Psoas muscle (tissue), 8 donors: Measurements from ENCODE around the gene URB1. TPM values are rescaled to one million over a fixed set of nuclear protein-coding genes. Genes with fewer than 3 reads are reported as not detected.

Source experiments
- ATAC-seq, 4 donors: fragments of 200-7000 bp; cut with Tn5 transposase; one replicate each; pipeline ENCODE4 v1.9.1; 2020; ENCODE audit warnings: moderate library complexity in 3 of 4, mild to moderate bottlenecking in 2 of 4
- DNase-seq, 2 donors: peaks; one replicate each; pipeline ENCODE4 v3.0.0-alpha.2; 2020
- H3K27ac ChIP-seq: fragments of 200-600 bp; one replicate; pipeline ENCODE4 v1.8.0; 2022
- H3K27me3 ChIP-seq, 3 donors: fragments of 200-600 bp in 1 of 3; one replicate each; pipeline versions ENCODE4 v1.6.1 to v1.8.0; 2013 to 2022; ENCODE audit warnings: low read length in 2 of 3, mild to moderate bottlenecking in 2 of 3, moderate library complexity in 1 of 3; ENCODE audit not compliant: insufficient read depth in 3 of 3
- H3K36me3 ChIP-seq, 2 donors: fragments of 200-600 bp in 1 of 2; one replicate each; pipeline versions ENCODE4 v1.6.1 to v1.8.0; 2013 to 2022; ENCODE audit warnings: low read depth in 1 of 2, mild to moderate bottlenecking in 1 of 2, moderate library complexity in 1 of 2; ENCODE audit not compliant: insufficient read depth in 1 of 2
- H3K4me1 ChIP-seq: fragments of 200-600 bp; one replicate; pipeline ENCODE4 v1.8.0; 2022
- H3K4me3 ChIP-seq: fragments of 200-600 bp; one replicate; pipeline ENCODE4 v1.8.0; 2022; ENCODE audit warnings: mild to moderate bottlenecking
- H3K9me3 ChIP-seq: fragments of 200-600 bp; one replicate; pipeline ENCODE4 v1.8.0; 2022
- WGBS, 3 donors: extraction: QIAGEN DNeasy Blood & Tissue Kit; methylation state at CpG; one replicate each; pipeline versions ENCODE4 v1.1.6 to v1.1.7; 2013; 5-methylcytosine and 5-hydroxymethylcytosine counted together
- intact Hi-C, 2 donors: fragments of 100-400 bp; cut with DNase I; formaldehyde crosslinking; loops; one replicate each; pipeline versions ENCODE4 v1.11.0 to v1.14.2; 2022
- polyA plus RNA-seq, 3 donors: library from polyadenylated mRNA; stranded (reverse); fragments of 200-250 nt; gene quantifications; one replicate each; pipeline ENCODE4 v1.2.3, GENCODE V29; 2013
- total RNA-seq, 4 donors: library from RNA; stranded (reverse); fragmentation: NEBNext Ultra II Directional in 2 of 4; extraction: Animal tissue kit (Norgen Biotek cat#: 25700) in 2 of 4; gene quantifications; one replicate each; pipeline versions ENCODE4 v1.2.1 to v1.2.4, GENCODE V29; 2021 to 2023
- TF ChIP-seq, protein P1 (sequence below): fragments of 200-600 bp; IDR thresholded peaks from one replicate; pipeline ENCODE4 v1.8.0; 2022; ENCODE audit warnings: antibody characterized with exemption
- donor health status: healthy with polysubstance abuse.
- donor health status: DM: no; HTN: no; CAD: no; lungs with moderate emphysema.
- donor health status: Bipolar disorder and iron deficiency.
- donor health status: healthy.
- donor health status: DM: yes; HTN: yes; CAD: no.
- donor health status: DM: no; HTN: no; CAD: no.
- donor health status: DM: no; HTN: no; CAD: no.
- donor health status: DM: yes; HTN: yes; CAD: no.

The URB1 gene
- total and polyA plus RNA-seq, 7 donors, result 4.8 to 19.8 (median 12.9) TPM

DNA sequence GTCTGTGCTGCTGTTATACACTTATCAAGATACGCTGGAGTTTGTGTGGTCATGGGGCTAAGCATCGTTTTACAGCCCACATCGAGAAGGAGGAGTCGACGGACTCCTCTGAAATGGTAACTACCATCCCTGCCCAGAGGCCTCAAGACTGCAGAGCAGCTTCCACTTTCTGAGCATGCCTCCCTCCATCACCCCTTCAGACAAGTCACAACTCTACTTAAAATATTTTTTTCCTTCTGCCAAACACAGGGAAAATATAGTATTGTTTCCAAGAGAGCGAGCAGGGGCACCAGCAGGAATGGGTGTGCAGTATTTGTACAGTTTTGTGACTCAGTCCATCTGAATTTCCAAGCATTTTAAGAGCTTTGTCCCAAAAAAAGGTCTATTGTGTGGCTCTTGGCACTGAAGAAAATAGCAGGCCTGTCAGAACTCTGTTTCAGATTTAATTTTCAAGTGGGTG, 33.8 kb upstream of the URB1 start:
- ATAC-seq (no peak), DNase-seq (no peak)
- Histone ChIP-seq H3K9me3 (peaks cover 5% of the 10 kb centered on the region), H3K4me3 (no peak overlapping the region), H3K27ac (no peak overlapping the region), H3K36me3 (no peaks in the 10 kb centered on the region), H3K27me3 (no peaks in the 10 kb centered on the region), H3K4me1 (no peaks in the 10 kb centered on the region)
- intact Hi-C loops, result no loop called here
- 42 to 49% (median 44%) methylated on average over 6 of the region's 6 CpGs for WGBS, 3 donors
- TF ChIP-seq, protein P1, sequence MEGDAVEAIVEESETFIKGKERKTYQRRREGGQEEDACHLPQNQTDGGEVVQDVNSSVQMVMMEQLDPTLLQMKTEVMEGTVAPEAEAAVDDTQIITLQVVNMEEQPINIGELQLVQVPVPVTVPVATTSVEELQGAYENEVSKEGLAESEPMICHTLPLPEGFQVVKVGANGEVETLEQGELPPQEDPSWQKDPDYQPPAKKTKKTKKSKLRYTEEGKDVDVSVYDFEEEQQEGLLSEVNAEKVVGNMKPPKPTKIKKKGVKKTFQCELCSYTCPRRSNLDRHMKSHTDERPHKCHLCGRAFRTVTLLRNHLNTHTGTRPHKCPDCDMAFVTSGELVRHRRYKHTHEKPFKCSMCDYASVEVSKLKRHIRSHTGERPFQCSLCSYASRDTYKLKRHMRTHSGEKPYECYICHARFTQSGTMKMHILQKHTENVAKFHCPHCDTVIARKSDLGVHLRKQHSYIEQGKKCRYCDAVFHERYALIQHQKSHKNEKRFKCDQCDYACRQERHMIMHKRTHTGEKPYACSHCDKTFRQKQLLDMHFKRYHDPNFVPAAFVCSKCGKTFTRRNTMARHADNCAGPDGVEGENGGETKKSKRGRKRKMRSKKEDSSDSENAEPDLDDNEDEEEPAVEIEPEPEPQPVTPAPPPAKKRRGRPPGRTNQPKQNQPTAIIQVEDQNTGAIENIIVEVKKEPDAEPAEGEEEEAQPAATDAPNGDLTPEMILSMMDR, result no peak

DNA sequence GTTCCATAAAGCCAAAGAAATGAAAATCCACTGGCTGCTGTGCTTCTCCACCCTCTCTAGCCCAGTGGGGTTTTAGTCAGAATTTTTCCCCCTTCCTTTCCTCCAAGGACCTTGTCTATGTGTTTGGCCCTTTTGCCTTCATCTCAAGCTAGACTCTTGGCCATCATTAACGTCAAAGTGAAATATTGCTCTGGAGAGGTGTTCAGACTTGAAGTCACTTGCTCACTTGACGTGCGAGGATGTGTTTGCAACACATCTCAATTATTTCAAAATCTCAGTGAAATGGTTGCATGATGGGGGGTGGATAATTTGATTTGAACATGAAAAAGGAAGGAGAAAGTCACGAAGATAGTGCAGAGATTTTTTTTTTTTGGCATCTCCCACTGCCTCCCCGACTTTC, 33.3 kb upstream of the URB1 start:
- 50 to 59% (median 51%) methylated on average over 5 of the region's 5 CpGs for WGBS, 3 donors
- H3K27ac ChIP-seq, result no peak overlapping the region
- ATAC-seq, result no peak

DNA sequence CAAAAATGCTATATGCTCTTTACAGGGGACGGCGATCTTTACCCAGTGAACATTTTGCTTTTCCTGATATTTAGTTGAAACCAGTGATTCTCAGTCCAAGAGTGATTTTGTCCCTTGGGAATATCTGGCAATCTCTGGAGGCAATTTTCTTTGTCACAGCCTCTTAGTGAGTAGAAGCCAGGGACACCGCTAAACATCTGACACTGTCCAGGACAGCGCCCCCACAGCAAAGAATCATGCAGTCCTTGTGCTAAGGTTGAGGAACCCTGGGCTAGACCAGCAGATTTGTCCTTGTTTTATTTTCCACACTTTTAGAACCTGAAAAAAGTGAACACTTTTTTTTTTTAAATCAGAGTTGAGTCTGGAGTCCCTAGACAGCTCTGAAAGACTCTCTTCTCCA, 32.8 kb upstream of the URB1 start:
- H3K9me3 ChIP-seq, result peaks cover 5% of the 10 kb centered on the region
- H3K27me3 ChIP-seq, result no peaks in the 10 kb centered on the region
- WGBS, 3 donors, result 71 to 83% (median 75%) methylated on average over 4 of the region's 4 CpGs
- intact Hi-C loops, result no loop called here
- TF ChIP-seq, protein P1, result no peak
- no peaks in the 10 kb centered on the region for H3K36me3 ChIP-seq
- DNase-seq (no peak), ATAC-seq (no peak)
- no peak overlapping the region for H3K4me3 ChIP-seq
- H3K4me1 ChIP-seq, result no peaks in the 10 kb centered on the region
- H3K27ac ChIP-seq, result no peak overlapping the region

More for the DNA sequence above, 33.3 kb upstream of the URB1 start:
- intact Hi-C loops, result no loop called here
- Histone ChIP-seq H3K4me3 (no peak overlapping the region), H3K27me3 (no peaks in the 10 kb centered on the region), H3K9me3 (peaks cover 5% of the 10 kb centered on the region), H3K4me1 (no peaks in the 10 kb centered on the region), H3K36me3 (no peaks in the 10 kb centered on the region)
- TF ChIP-seq, protein P1, result no peak
- no peak for DNase-seq

DNA sequence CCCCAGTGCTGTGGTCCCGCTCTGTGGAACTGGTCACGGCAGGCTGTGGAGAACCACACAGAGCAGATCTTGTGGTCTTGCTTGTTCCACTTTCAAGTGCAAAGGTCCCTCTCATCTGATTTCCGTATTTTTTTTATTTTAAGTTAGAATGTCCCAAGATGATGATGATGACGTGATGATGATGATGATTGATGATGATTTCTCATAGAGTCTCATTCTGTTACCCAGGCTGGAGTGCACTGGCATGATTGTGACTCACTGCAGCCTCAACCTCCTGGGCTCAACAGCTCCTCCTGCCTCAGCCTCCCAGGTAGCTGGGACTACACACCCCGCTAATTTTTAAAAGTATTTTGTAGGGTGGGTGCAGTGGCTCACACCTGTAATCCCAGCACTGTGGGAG, 31.9 kb upstream of the URB1 start:
- DNase-seq (no peak), ATAC-seq (no peak)
- H3K4me1 ChIP-seq, result no peaks in the 10 kb centered on the region
- intact Hi-C loops, result no loop called here
- no peak overlapping the region for H3K4me3 ChIP-seq
- no peak overlapping the region for H3K27ac ChIP-seq
- no peaks in the 10 kb centered on the region for H3K27me3 ChIP-seq
- 90 to 95% (median 94%) methylated on average over 5 of the region's 5 CpGs for WGBS, 3 donors
- H3K9me3 ChIP-seq, result peaks cover 5% of the 10 kb centered on the region
- TF ChIP-seq, protein P1, result no peak
- H3K36me3 ChIP-seq, result no peaks in the 10 kb centered on the region

DNA sequence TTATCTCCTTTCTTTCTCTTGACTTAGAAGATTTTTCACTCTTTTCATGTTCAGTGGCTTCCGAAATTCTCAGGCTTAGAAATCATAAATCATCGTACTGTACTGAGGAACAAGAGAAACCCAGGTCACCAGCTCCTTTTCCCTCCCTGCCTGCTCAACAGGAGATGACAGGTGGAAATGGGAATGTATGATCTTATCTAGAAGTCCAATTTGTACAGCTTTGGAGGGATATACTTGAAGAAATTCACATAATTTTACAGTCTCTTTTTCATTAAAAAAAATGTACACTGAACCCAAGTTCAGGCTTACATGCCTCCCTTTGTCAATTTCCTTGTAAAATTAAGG, 31.4 kb upstream of the URB1 start:
- 67 to 88% (median 78%) methylated on average over 2 of the region's 2 CpGs for WGBS, 3 donors
- H3K4me1 ChIP-seq, result no peaks in the 10 kb centered on the region
- H3K4me3 ChIP-seq, result no peak overlapping the region
- H3K27ac ChIP-seq, result no peak overlapping the region
- H3K36me3 ChIP-seq, result no peaks in the 10 kb centered on the region
- H3K9me3 ChIP-seq, result peaks cover 5% of the 10 kb centered on the region
- DNase-seq (no peak), ATAC-seq (no peak)
- TF ChIP-seq, protein P1, result no peak
- no peaks in the 10 kb centered on the region for H3K27me3 ChIP-seq
- intact Hi-C loops, result no loop called here
